CD14-positive monocyte (primary cell): ENCODE measurements around the gene PCDHGA8. TPM values are rescaled to one million over a fixed set of nuclear protein-coding genes. Genes with fewer than 3 reads are reported as not detected.

Source experiments
- DNase-seq, 3 donors: peaks; one replicate each; pipeline ENCODE4 v3.0.0-alpha.2; 2011 to 2022
- H2AFZ ChIP-seq: 2 replicates; pipeline ENCODE4 v1.6.0; 2012; ENCODE audit warnings: mild to moderate bottlenecking, low read depth, low read length, inconsistent platforms; ENCODE audit not compliant: insufficient read depth, poor library complexity, severe bottlenecking
- H3K27ac ChIP-seq, 2 donors: 1 replicate in 1 of 2; 2 replicates in 1 of 2; pipeline ENCODE4 v1.5.1; 2012 to 2013; ENCODE audit warnings: low read length in 2 of 2, control low read depth in 1 of 2, inconsistent platforms in 1 of 2, low read depth in 1 of 2, mild to moderate bottlenecking in 1 of 2
- H3K27me3 ChIP-seq, 2 donors: one replicate each; pipeline versions ENCODE4 v1.6.0 to v1.6.1; 2011 to 2013; ENCODE audit warnings: low read length in 2 of 2; ENCODE audit not compliant: control insufficient read depth in 2 of 2, insufficient read depth in 2 of 2
- H3K36me3 ChIP-seq, 2 donors: replicated peaks in 1 of 2; 1 replicate in 1 of 2; 2 replicates in 1 of 2; pipeline versions ENCODE4 v1.5.1 to v1.6.1; 2012 to 2013; ENCODE audit warnings: low read length in 2 of 2, control low read depth in 1 of 2, inconsistent platforms in 1 of 2, mild to moderate bottlenecking in 1 of 2; ENCODE audit not compliant: insufficient read depth in 2 of 2, control insufficient read depth in 1 of 2
- H3K4me1 ChIP-seq, 2 donors: 1 replicate in 1 of 2; 2 replicates in 1 of 2; pipeline versions ENCODE4 v1.5.1 to v1.6.1; 2012 to 2013; ENCODE audit warnings: low read length in 2 of 2, control low read depth in 1 of 2, inconsistent platforms in 1 of 2, mild to moderate bottlenecking in 1 of 2, moderate library complexity in 1 of 2; ENCODE audit not compliant: insufficient read depth in 2 of 2, control insufficient read depth in 1 of 2
- H3K4me2 ChIP-seq: replicated peaks from 2 replicates; pipeline ENCODE3; 2012; ENCODE audit warnings: low read length, moderate library complexity, mild to moderate bottlenecking; ENCODE audit not compliant: poor library complexity, severe bottlenecking; ENCODE audit errors: extremely low read depth
- H3K4me3 ChIP-seq, 3 experiments: fragments of 200-600 bp in 1 of 3; sonication (generic) in 1 of 3; replicated peaks in 1 of 3; 1 replicate in 2 of 3; 2 replicates in 1 of 3; pipeline ENCODE4 v1.5.1; 2011 to 2013; ENCODE audit warnings: low read length in 3 of 3, mild to moderate bottlenecking in 3 of 3, control low read depth in 2 of 3, low read depth in 2 of 3, inconsistent platforms in 1 of 3, moderate library complexity in 1 of 3
- H3K79me2 ChIP-seq: 2 replicates; pipeline ENCODE4 v1.6.0; 2012; ENCODE audit warnings: mild to moderate bottlenecking, control low read depth, inconsistent platforms, low read length, moderate library complexity; ENCODE audit not compliant: insufficient read depth
- H3K9ac ChIP-seq: 2 replicates; pipeline ENCODE4 v1.6.0; 2017; ENCODE audit warnings: low read length, mild to moderate bottlenecking; ENCODE audit not compliant: insufficient read depth, poor library complexity, severe bottlenecking
- H3K9me3 ChIP-seq, 2 donors: replicated peaks in 1 of 2; 1 replicate in 1 of 2; 2 replicates in 1 of 2; pipeline versions ENCODE4 v1.5.1 to v1.6.1; 2012 to 2013; ENCODE audit warnings: low read length in 2 of 2, control low read depth in 1 of 2; ENCODE audit not compliant: control insufficient read depth in 1 of 2, insufficient read depth in 1 of 2
- H4K20me1 ChIP-seq: 2 replicates; pipeline ENCODE4 v1.6.0; 2012; ENCODE audit warnings: mild to moderate bottlenecking, low read length, control low read depth, moderate library complexity; ENCODE audit not compliant: insufficient read depth
- H3K27ac Mint-ChIP-seq, 7 donors: one replicate each; pipeline ENCODE4 v1.8.0; 2020; ENCODE audit warnings: mild to moderate bottlenecking in 7 of 7, mixed read lengths in 7 of 7, moderate library complexity in 6 of 7, inconsistent platforms in 2 of 7
- H3K27me3 Mint-ChIP-seq, 3 donors: one replicate each; pipeline ENCODE4 v1.8.0; 2021 to 2022; ENCODE audit warnings: low read depth in 3 of 3, mild to moderate bottlenecking in 3 of 3, mixed read lengths in 3 of 3, moderate library complexity in 3 of 3, inconsistent platforms in 1 of 3
- H3K36me3 Mint-ChIP-seq, 2 donors: one replicate each; pipeline ENCODE4 v1.8.0; 2020; ENCODE audit warnings: mixed read lengths in 2 of 2, inconsistent platforms in 1 of 2, mild to moderate bottlenecking in 1 of 2
- H3K4me1 Mint-ChIP-seq: one replicate; pipeline ENCODE4 v1.8.0; 2020; ENCODE audit warnings: mild to moderate bottlenecking, mixed read lengths
- H3K4me3 Mint-ChIP-seq, 2 donors: one replicate each; pipeline ENCODE4 v1.8.0; 2020; ENCODE audit warnings: mild to moderate bottlenecking in 2 of 2, mixed read lengths in 2 of 2, moderate library complexity in 1 of 2
- H3K9me3 Mint-ChIP-seq, 7 donors: one replicate each; pipeline ENCODE4 v1.8.0; 2020 to 2022; ENCODE audit warnings: mixed read lengths in 7 of 7, mild to moderate bottlenecking in 6 of 7, moderate library complexity in 6 of 7, inconsistent platforms in 2 of 7
- CTCF ChIP-seq: fragments of 200-600 bp; IDR thresholded peaks from one replicate; pipeline ENCODE4 v1.8.0; 2022; ENCODE audit warnings: antibody characterized with exemption, mild to moderate bottlenecking
- WGBS: methylation state at CpG from one replicate; pipeline ENCODE4 v1.1.5; 2013; ENCODE audit warnings: missing lambda C conversion rate; ENCODE audit not compliant: insufficient coverage; 5-methylcytosine and 5-hydroxymethylcytosine counted together
- intact Hi-C, 2 donors: fragments of 100-400 bp; cut with micrococcal nuclease; formaldehyde crosslinking; loops; one replicate each; pipeline versions ENCODE4 v1.15.0 to v1.15.1; 2023
- polyA plus RNA-seq, 3 donors: library from polyadenylated mRNA; depleted of rRNA in 1 of 3; unstranded in 2 of 3; stranded (reverse) in 1 of 3; fragments of 300-500 nt in 2 of 3; fragments of >200 nt in 1 of 3; fragmentation: Illumina TruSeq in 2 of 3; gene quantifications; 1 replicate in 2 of 3; 2 replicates in 1 of 3; pipeline ENCODE4 v1.2.3, GENCODE V29; 2012 to 2021

Gene PCDHGA8
- polyA plus RNA-seq, 3 donors = not detected

- Mint-ChIP-seq H3K4me1 (peaks cover 2% of the 10 kb centered on the region), H3K36me3 (peaks cover 16 to 20% of the 10 kb centered on the region in 2 donors), H3K27ac (no peak overlapping the region), H3K4me3 (peak overlapping the region in 1 of 2 donors; percentile 83), H3K9me3 (peaks cover 43 to 82% (median 73%) of the 10 kb centered on the region in 7 donors), H3K27me3 (peaks cover 67 to 73% (median 68%) of the 10 kb centered on the region in 3 donors)
- no peak overlapping the region for H3K9ac ChIP-seq
- DNase-seq = no peak
- TF ChIP-seq CTCF = no peak
- H3K36me3 ChIP-seq = no peaks in the 10 kb centered on the region
- H2AFZ ChIP-seq = no peak overlapping the region
- H3K9me3 ChIP-seq = peaks cover 55 to 72% of the 10 kb centered on the region in 2 donors
- no peak overlapping the region for H3K27ac ChIP-seq
- H3K4me3 ChIP-seq = no peak overlapping the region
- no peak overlapping the region for H3K4me2 ChIP-seq
- H3K27me3 ChIP-seq = peaks cover 53 to 93% of the 10 kb centered on the region in 2 donors
- H4K20me1 ChIP-seq = no peaks in the 10 kb centered on the region
- H3K79me2 ChIP-seq = no peaks in the 10 kb centered on the region
- intact Hi-C loops = no loop called here
- H3K4me1 ChIP-seq = no peaks in the 10 kb centered on the region
Observed at GRCh38 chr5:141362719-141363118, 29.7 kb upstream of the PCDHGA8 start.

- Histone ChIP-seq H3K9ac (no peak within 1 kb of the TSS), H3K27ac (no peak within 1 kb of the TSS), H3K4me3 (no peak within 1 kb of the TSS), H4K20me1 (no peaks in the 10 kb centered on the region), H3K4me2 (no peak within 1 kb of the TSS), H2AFZ (no peak within 1 kb of the TSS), H3K36me3 (no peaks in the 10 kb centered on the region), H3K27me3 (peaks cover 53 to 94% of the 10 kb centered on the region in 2 donors), H3K4me1 (no peaks in the 10 kb centered on the region), H3K9me3 (peaks cover 55 to 72% of the 10 kb centered on the region in 2 donors), H3K79me2 (no peaks in the 10 kb centered on the region)
- Mint-ChIP-seq H3K27me3 (peaks cover 70 to 77% (median 72%) of the 10 kb centered on the region in 3 donors), H3K27ac (no peak within 1 kb of the TSS), H3K4me3 (peak within 1 kb of the TSS in 1 of 2 donors; percentile 71), H3K9me3 (peaks cover 43 to 80% (median 72%) of the 10 kb centered on the region in 7 donors), H3K36me3 (peaks cover 16 to 20% of the 10 kb centered on the region in 2 donors), H3K4me1 (peaks cover 2% of the 10 kb centered on the region)
- intact Hi-C loops = no loop called here
- TF ChIP-seq CTCF = no peak
- no peak for DNase-seq
- WGBS = 29% methylated on average over 31 of the region's 34 CpGs
Observed at GRCh38 chr5:141363952-141364660, 28.3 kb upstream of the PCDHGA8 start, which contains the start of gene PCDHGA5. PCDHGA5 (plus strand) TSS chr5:141364162; CDS start chr5:141364331, 169 bp downstream.
